Liver (tissue), 9 donors: ENCODE data around the gene PEAK3. TPM values are rescaled to one million over a fixed set of nuclear protein-coding genes. Genes with fewer than 3 reads are reported as not detected.

ENCODE experiments used
- DNase-seq: peaks from one replicate; pipeline ENCODE4 v3.0.0-alpha.2; 2017; ENCODE audit warnings: low spot score
- H3K27ac ChIP-seq, 2 donors: one replicate each; pipeline ENCODE4 v1.7.0; 2013; ENCODE audit warnings: inconsistent platforms in 2 of 2, low read length in 2 of 2, control low read depth in 1 of 2, low read depth in 1 of 2, mild to moderate bottlenecking in 1 of 2
- H3K27me3 ChIP-seq, 4 donors: one replicate each; pipeline versions ENCODE4 v1.6.1 to v1.7.0; 2013; ENCODE audit warnings: low read length in 3 of 4, inconsistent platforms in 1 of 4, mild to moderate bottlenecking in 1 of 4, moderate library complexity in 1 of 4; ENCODE audit not compliant: control insufficient read depth in 4 of 4, insufficient read depth in 4 of 4
- H3K36me3 ChIP-seq, 4 donors: one replicate each; pipeline versions ENCODE4 v1.6.1 to v1.7.0; 2013; ENCODE audit warnings: low read length in 3 of 4, mild to moderate bottlenecking in 3 of 4, low read depth in 1 of 4, moderate library complexity in 1 of 4; ENCODE audit not compliant: control insufficient read depth in 4 of 4, insufficient read depth in 3 of 4
- H3K4me1 ChIP-seq, 4 donors: one replicate each; pipeline versions ENCODE4 v1.6.1 to v1.7.0; 2013; ENCODE audit warnings: low read length in 3 of 4, mild to moderate bottlenecking in 3 of 4, moderate library complexity in 1 of 4; ENCODE audit not compliant: control insufficient read depth in 4 of 4, insufficient read depth in 4 of 4
- H3K4me3 ChIP-seq, 3 donors: one replicate each; pipeline versions ENCODE4 v1.6.1 to v1.7.0; 2013; ENCODE audit warnings: low read length in 3 of 3, control low read depth in 1 of 3, low read depth in 1 of 3, mild to moderate bottlenecking in 1 of 3
- H3K9ac ChIP-seq, 2 donors: one replicate each; pipeline ENCODE4 v1.7.0; 2013; ENCODE audit warnings: low read length in 2 of 2, mild to moderate bottlenecking in 2 of 2, moderate library complexity in 2 of 2, control low read depth in 1 of 2, low read depth in 1 of 2
- H3K9me3 ChIP-seq, 4 donors: one replicate each; pipeline versions ENCODE4 v1.6.1 to v1.7.0; 2013; ENCODE audit warnings: low read length in 3 of 4; ENCODE audit not compliant: control insufficient read depth in 4 of 4
- ATF3 ChIP-seq: IDR thresholded peaks from 2 replicates; pipeline ENCODE4 v1.6.1; 2016; ENCODE audit warnings: antibody characterized with exemption
- FOXA1 ChIP-seq: IDR thresholded peaks from 2 replicates; pipeline ENCODE4 v1.6.1; 2016; ENCODE audit warnings: antibody characterized with exemption
- FOXA2 ChIP-seq: IDR thresholded peaks from 2 replicates; pipeline ENCODE4 v1.6.1; 2016; ENCODE audit warnings: antibody characterized with exemption
- GABPA ChIP-seq, 2 donors: IDR thresholded peaks in 1 of 2; conservative IDR thresholded peaks in 1 of 2; 2 replicates each; pipeline ENCODE4 v1.6.1; 2016; ENCODE audit warnings: antibody characterized with exemption in 2 of 2, mild to moderate bottlenecking in 1 of 2, moderate library complexity in 1 of 2
- HNF4G ChIP-seq: IDR thresholded peaks from 2 replicates; pipeline ENCODE4 v1.6.1; 2016; ENCODE audit warnings: antibody characterized with exemption
- JUND ChIP-seq, 2 donors: IDR thresholded peaks; 2 replicates each; pipeline ENCODE4 v1.6.1; 2016; ENCODE audit warnings: antibody characterized with exemption in 2 of 2
- MAX ChIP-seq: IDR thresholded peaks from 2 replicates; pipeline ENCODE4 v1.6.1; 2016; ENCODE audit warnings: antibody characterized with exemption
- NR2F2 ChIP-seq: IDR thresholded peaks from 2 replicates; pipeline ENCODE4 v1.6.1; 2016; ENCODE audit warnings: antibody characterized with exemption
- RAD21 ChIP-seq, 2 donors: IDR thresholded peaks; 2 replicates each; pipeline ENCODE4 v1.6.1; 2016; ENCODE audit warnings: antibody characterized with exemption in 2 of 2, mild to moderate bottlenecking in 2 of 2
- REST ChIP-seq: IDR thresholded peaks from 2 replicates; pipeline ENCODE4 v1.6.1; 2016; ENCODE audit warnings: antibody characterized with exemption, mild to moderate bottlenecking
- RXRA ChIP-seq, 2 donors: IDR thresholded peaks; 2 replicates each; pipeline ENCODE4 v1.6.1; 2017 to 2018; ENCODE audit warnings: antibody characterized with exemption in 2 of 2, mild to moderate bottlenecking in 1 of 2
- SP1 ChIP-seq: IDR thresholded peaks from 2 replicates; pipeline ENCODE4 v1.6.1; 2018; ENCODE audit warnings: antibody characterized with exemption, mild to moderate bottlenecking
- TAF1 ChIP-seq: conservative IDR thresholded peaks from 2 replicates; pipeline ENCODE4 v1.6.1; 2016; ENCODE audit warnings: antibody characterized with exemption, mild to moderate bottlenecking
- ZBTB33 ChIP-seq: IDR thresholded peaks from 2 replicates; pipeline ENCODE4 v1.6.1; 2016; ENCODE audit warnings: antibody characterized with exemption
- WGBS: extraction: QIAGEN DNeasy Blood & Tissue Kit; methylation state at CpG from one replicate; pipeline ENCODE4 v1.1.7; 2013; 5-methylcytosine and 5-hydroxymethylcytosine counted together
- polyA plus RNA-seq, 2 donors: library from polyadenylated mRNA; stranded (reverse) in 1 of 2; unstranded in 1 of 2; fragments of 200-250 nt in 1 of 2; fragments of >200 nt in 1 of 2; fragmentation: Nextera tagmentation in 1 of 2; extraction: Ambion mirVana in 1 of 2; gene quantifications; one replicate each; pipeline versions ENCODE4 v1.2.1 to v1.2.3, GENCODE V29; 2013 to 2015
- total RNA-seq, 2 donors: library from RNA; depleted of rRNA; stranded (reverse); fragments of >200 nt; gene quantifications; one replicate each; pipeline ENCODE4 v1.2.3, GENCODE V29; 2014
- donor health status: healthy.
- donor health status: healthy.
- donor health status: healthy.
- donor health status: healthy.
- donor health status: healthy.

The PEAK3 gene
- total and polyA plus RNA-seq, 4 donors: 0.09 to 0.67 (median 0.31) TPM

- TF ChIP-seq ZBTB33: no peak
- TF ChIP-seq ATF3: no peak
Observed at GRCh38 chr19:2311093-2311492, 29.1 kb upstream of the PEAK3 start (continued).

- no peak for DNase-seq
- TF ChIP-seq MAX (no peak), RAD21 (IDR thresholded peaks at IDR 0.05) (no peak), GABPA (IDR thresholded peaks at IDR 0.05 in 1 of 2, conservative IDR thresholded peaks at IDR 0.05 in 1 of 2) (no peak), FOXA1 (no peak), ZBTB33 (no peak), TAF1 (no peak), REST (no peak), NR2F2 (no peak), JUND (IDR thresholded peaks at IDR 0.05) (no peak), FOXA2 (no peak), SP1 (no peak), HNF4G (no peak), RXRA (IDR thresholded peaks at IDR 0.05) (no peak), ATF3 (no peak)
- Histone ChIP-seq H3K27me3 (peaks cover 0 to 4% (median 3%) of the 10 kb centered on the region in 4 donors), H3K4me3 (no peak overlapping the region), H3K27ac (no peak overlapping the region), H3K36me3 (no peaks in the 10 kb centered on the region), H3K9ac (no peak overlapping the region), H3K4me1 (peaks cover 0 to 3% (median under 1%) of the 10 kb centered on the region in 4 donors), H3K9me3 (no peaks in the 10 kb centered on the region)
- 55% methylated on average over 17 of the region's 17 CpGs for WGBS
Observed at GRCh38 chr19:2309734-2310362, 27.9 kb upstream of the PEAK3 start.
